OCI-LY1 (cell line): Measurements from ENCODE around the gene ZFP3.

ENCODE experiments used
- H2AFZ ChIP-seq: fragments of 200-600 bp; sonication (generic), shearing (Covaris generic); 2 replicates; pipeline ENCODE4 v1.6.0; 2014; ENCODE audit warnings: antibody characterized with exemption, mild to moderate bottlenecking, low read length
- H3F3A ChIP-seq: fragments of 200-600 bp; sonication (generic), shearing (Covaris generic); 2 replicates; pipeline ENCODE4 v1.6.0; 2014; ENCODE audit warnings: mild to moderate bottlenecking, antibody characterized with exemption, low read length, moderate library complexity; ENCODE audit not compliant: insufficient read depth
- H3K27ac ChIP-seq: fragments of 200-600 bp; sonication (generic); 2 replicates; pipeline ENCODE4 v1.5.1; 2014; ENCODE audit warnings: low read length, mixed run types, mild to moderate bottlenecking, low read depth; ENCODE audit not compliant: poor library complexity, severe bottlenecking
- H3K27me3 ChIP-seq: fragments of 200-600 bp; sonication (generic); 2 replicates; pipeline ENCODE4 v1.6.0; 2014; ENCODE audit warnings: antibody characterized with exemption, mild to moderate bottlenecking, low read length, moderate library complexity; ENCODE audit not compliant: insufficient read depth
- H3K36me3 ChIP-seq: fragments of 200-600 bp; sonication (generic); 2 replicates; pipeline ENCODE4 v1.6.1; 2014; ENCODE audit warnings: mild to moderate bottlenecking, antibody characterized with exemption, low read length, moderate library complexity, mixed read lengths; ENCODE audit not compliant: insufficient read depth
- H3K4me1 ChIP-seq: fragments of 200-600 bp; sonication (generic); 2 replicates; pipeline ENCODE4 v1.5.1; 2014; ENCODE audit warnings: mild to moderate bottlenecking, low read length, moderate library complexity; ENCODE audit not compliant: insufficient read depth, severe bottlenecking
- H3K4me2 ChIP-seq: fragments of 200-600 bp; sonication (generic), shearing (Covaris generic); 2 replicates; pipeline ENCODE4 v1.6.1; 2014; ENCODE audit warnings: low read length
- H3K4me3 ChIP-seq: fragments of 200-600 bp; sonication (generic); 2 replicates; pipeline ENCODE4 v1.5.1; 2014; ENCODE audit warnings: low read length, low read depth, mild to moderate bottlenecking, mixed read lengths; ENCODE audit not compliant: poor library complexity, severe bottlenecking
- H3K79me2 ChIP-seq: fragments of 200-600 bp; shearing (Covaris generic); 2 replicates; pipeline ENCODE4 v1.6.1; 2016; ENCODE audit warnings: mixed run types, low read length, mixed read lengths; ENCODE audit not compliant: insufficient read depth
- H3K9ac ChIP-seq: fragments of 200-600 bp; sonication (generic), shearing (Covaris generic); 2 replicates; pipeline ENCODE4 v1.6.1; 2014; ENCODE audit warnings: mild to moderate bottlenecking, low read length, mixed read lengths
- H3K9me2 ChIP-seq: fragments of 200-600 bp; sonication (generic), shearing (Covaris generic); 2 replicates; pipeline ENCODE4 v1.6.1; 2014; ENCODE audit warnings: low read depth, mild to moderate bottlenecking, low read length, mixed read lengths
- H3K9me3 ChIP-seq: fragments of 200-600 bp; shearing (Covaris generic); 2 replicates; pipeline ENCODE4 v1.6.1; 2014; ENCODE audit warnings: low read length, mixed read lengths
- H4K20me1 ChIP-seq: fragments of 200-600 bp; sonication (generic), shearing (Covaris generic); 2 replicates; pipeline ENCODE4 v1.6.0; 2016; ENCODE audit warnings: mild to moderate bottlenecking, low read length; ENCODE audit not compliant: insufficient read depth
- CTCF ChIP-seq: fragments of 200-600 bp; sonication (generic), shearing (Covaris generic); IDR thresholded peaks from 2 replicates; pipeline ENCODE4 v1.5.1; 2017; ENCODE audit warnings: mild to moderate bottlenecking, antibody characterized with exemption, low read length, moderate library complexity, mixed read lengths
- EZH2 ChIP-seq: fragments of 200-600 bp; sonication (generic), shearing (Covaris generic); IDR thresholded peaks from 2 replicates; pipeline ENCODE4 v1.8.0; 2017; ENCODE audit warnings: borderline replicate concordance, mixed run types, mild to moderate bottlenecking, antibody characterized with exemption, low read length, moderate library complexity, mixed read lengths

The ZFP3 gene

GRCh38 chr17:5097101-5097834 lies 19.0 kb downstream of the ZFP3 start:
- Histone ChIP-seq H3K9ac (no peak overlapping the region), H3K4me2 (no peak overlapping the region)

GRCh38 chr17:5099271-5099670 lies 21.0 kb downstream of the ZFP3 start:
- H3K27me3 ChIP-seq, result no peaks in the 10 kb centered on the region
- H3K4me3 ChIP-seq, result no peak overlapping the region
- H2AFZ ChIP-seq, result no peak overlapping the region
- H3K27ac ChIP-seq, result no peak overlapping the region
- no peak overlapping the region for H3K4me2 ChIP-seq
- no peaks in the 10 kb centered on the region for H3K9me2 ChIP-seq
- H3K79me2 ChIP-seq, result no peaks in the 10 kb centered on the region
- H3K36me3 ChIP-seq, result no peaks in the 10 kb centered on the region; the same call in 1 of the 2 replicates
- no peaks in the 10 kb centered on the region for H3K4me1 ChIP-seq
- H3K9ac ChIP-seq, result no peak overlapping the region
- TF ChIP-seq EZH2 (no peak), CTCF (no peak)
- H3K9me3 ChIP-seq, result peaks cover 39% of the 10 kb centered on the region
- no peaks in the 10 kb centered on the region for H3F3A ChIP-seq
- no peaks in the 10 kb centered on the region for H4K20me1 ChIP-seq

More at GRCh38 chr17:5097101-5097834, 19.0 kb downstream of the ZFP3 start:
- Histone ChIP-seq H3K9me3 (peaks cover 46% of the 10 kb centered on the region), H3K27ac (no peak overlapping the region), H3K9me2 (no peaks in the 10 kb centered on the region), H3K27me3 (no peaks in the 10 kb centered on the region), H3K4me1 (no peaks in the 10 kb centered on the region), H3K36me3 (no peaks in the 10 kb centered on the region), H2AFZ (no peak overlapping the region), H3K4me3 (no peak overlapping the region), H3F3A (no peaks in the 10 kb centered on the region), H4K20me1 (no peaks in the 10 kb centered on the region), H3K79me2 (no peaks in the 10 kb centered on the region)
- TF ChIP-seq CTCF, result no peak
- no peak for TF ChIP-seq EZH2

- no peaks in the 10 kb centered on the region for H3F3A ChIP-seq
- no peak overlapping the region for H3K9ac ChIP-seq
- H3K4me2 ChIP-seq, result no peak overlapping the region
- no peak for TF ChIP-seq EZH2
- no peak for TF ChIP-seq CTCF
- H3K4me1 ChIP-seq, result no peaks in the 10 kb centered on the region
- no peak overlapping the region for H3K4me3 ChIP-seq
- H3K79me2 ChIP-seq, result no peaks in the 10 kb centered on the region
- H3K36me3 ChIP-seq, result peaks cover 7% of the 10 kb centered on the region
- H3K9me2 ChIP-seq, result no peaks in the 10 kb centered on the region
- H4K20me1 ChIP-seq, result no peaks in the 10 kb centered on the region
- H3K9me3 ChIP-seq, result peaks cover 33% of the 10 kb centered on the region
- no peaks in the 10 kb centered on the region for H3K27me3 ChIP-seq
- no peak overlapping the region for H3K27ac ChIP-seq
- H2AFZ ChIP-seq, result no peak overlapping the region
Measured at GRCh38 chr17:5100832-5101231, 22.6 kb downstream of the ZFP3 start.
